CD14-positive monocyte (primary cell): ENCODE results near the gene ICA1L. TPM values are rescaled to one million over a fixed set of nuclear protein-coding genes. Genes with fewer than 3 reads are reported as not detected.

Experiments used
- DNase-seq, 3 donors: peaks; one replicate each; pipeline ENCODE4 v3.0.0-alpha.2; 2011 to 2022
- H2AFZ ChIP-seq: 2 replicates; pipeline ENCODE4 v1.6.0; 2012; ENCODE audit warnings: mild to moderate bottlenecking, low read depth, low read length, inconsistent platforms; ENCODE audit not compliant: insufficient read depth, poor library complexity, severe bottlenecking
- H3K27ac ChIP-seq, 2 donors: 1 replicate in 1 of 2; 2 replicates in 1 of 2; pipeline ENCODE4 v1.5.1; 2012 to 2013; ENCODE audit warnings: low read length in 2 of 2, control low read depth in 1 of 2, inconsistent platforms in 1 of 2, low read depth in 1 of 2, mild to moderate bottlenecking in 1 of 2
- H3K27me3 ChIP-seq, 2 donors: one replicate each; pipeline versions ENCODE4 v1.6.0 to v1.6.1; 2011 to 2013; ENCODE audit warnings: low read length in 2 of 2; ENCODE audit not compliant: control insufficient read depth in 2 of 2, insufficient read depth in 2 of 2
- H3K36me3 ChIP-seq, 2 donors: replicated peaks in 1 of 2; 1 replicate in 1 of 2; 2 replicates in 1 of 2; pipeline versions ENCODE4 v1.5.1 to v1.6.1; 2012 to 2013; ENCODE audit warnings: low read length in 2 of 2, control low read depth in 1 of 2, inconsistent platforms in 1 of 2, mild to moderate bottlenecking in 1 of 2; ENCODE audit not compliant: insufficient read depth in 2 of 2, control insufficient read depth in 1 of 2
- H3K4me1 ChIP-seq, 2 donors: 1 replicate in 1 of 2; 2 replicates in 1 of 2; pipeline versions ENCODE4 v1.5.1 to v1.6.1; 2012 to 2013; ENCODE audit warnings: low read length in 2 of 2, control low read depth in 1 of 2, inconsistent platforms in 1 of 2, mild to moderate bottlenecking in 1 of 2, moderate library complexity in 1 of 2; ENCODE audit not compliant: insufficient read depth in 2 of 2, control insufficient read depth in 1 of 2
- H3K4me2 ChIP-seq: replicated peaks from 2 replicates; pipeline ENCODE3; 2012; ENCODE audit warnings: low read length, moderate library complexity, mild to moderate bottlenecking; ENCODE audit not compliant: poor library complexity, severe bottlenecking; ENCODE audit errors: extremely low read depth
- H3K4me3 ChIP-seq, 3 experiments: fragments of 200-600 bp in 1 of 3; sonication (generic) in 1 of 3; replicated peaks in 1 of 3; 1 replicate in 2 of 3; 2 replicates in 1 of 3; pipeline ENCODE4 v1.5.1; 2011 to 2013; ENCODE audit warnings: low read length in 3 of 3, mild to moderate bottlenecking in 3 of 3, control low read depth in 2 of 3, low read depth in 2 of 3, inconsistent platforms in 1 of 3, moderate library complexity in 1 of 3
- H3K79me2 ChIP-seq: 2 replicates; pipeline ENCODE4 v1.6.0; 2012; ENCODE audit warnings: mild to moderate bottlenecking, control low read depth, inconsistent platforms, low read length, moderate library complexity; ENCODE audit not compliant: insufficient read depth
- H3K9ac ChIP-seq: 2 replicates; pipeline ENCODE4 v1.6.0; 2017; ENCODE audit warnings: low read length, mild to moderate bottlenecking; ENCODE audit not compliant: insufficient read depth, poor library complexity, severe bottlenecking
- H3K9me3 ChIP-seq, 2 donors: replicated peaks in 1 of 2; 1 replicate in 1 of 2; 2 replicates in 1 of 2; pipeline versions ENCODE4 v1.5.1 to v1.6.1; 2012 to 2013; ENCODE audit warnings: low read length in 2 of 2, control low read depth in 1 of 2; ENCODE audit not compliant: control insufficient read depth in 1 of 2, insufficient read depth in 1 of 2
- H4K20me1 ChIP-seq: 2 replicates; pipeline ENCODE4 v1.6.0; 2012; ENCODE audit warnings: mild to moderate bottlenecking, low read length, control low read depth, moderate library complexity; ENCODE audit not compliant: insufficient read depth
- H3K27ac Mint-ChIP-seq, 7 donors: one replicate each; pipeline ENCODE4 v1.8.0; 2020; ENCODE audit warnings: mild to moderate bottlenecking in 7 of 7, mixed read lengths in 7 of 7, moderate library complexity in 6 of 7, inconsistent platforms in 2 of 7
- H3K27me3 Mint-ChIP-seq, 3 donors: one replicate each; pipeline ENCODE4 v1.8.0; 2021 to 2022; ENCODE audit warnings: low read depth in 3 of 3, mild to moderate bottlenecking in 3 of 3, mixed read lengths in 3 of 3, moderate library complexity in 3 of 3, inconsistent platforms in 1 of 3
- H3K36me3 Mint-ChIP-seq, 2 donors: one replicate each; pipeline ENCODE4 v1.8.0; 2020; ENCODE audit warnings: mixed read lengths in 2 of 2, inconsistent platforms in 1 of 2, mild to moderate bottlenecking in 1 of 2
- H3K4me1 Mint-ChIP-seq: one replicate; pipeline ENCODE4 v1.8.0; 2020; ENCODE audit warnings: mild to moderate bottlenecking, mixed read lengths
- H3K4me3 Mint-ChIP-seq, 2 donors: one replicate each; pipeline ENCODE4 v1.8.0; 2020; ENCODE audit warnings: mild to moderate bottlenecking in 2 of 2, mixed read lengths in 2 of 2, moderate library complexity in 1 of 2
- H3K9me3 Mint-ChIP-seq, 7 donors: one replicate each; pipeline ENCODE4 v1.8.0; 2020 to 2022; ENCODE audit warnings: mixed read lengths in 7 of 7, mild to moderate bottlenecking in 6 of 7, moderate library complexity in 6 of 7, inconsistent platforms in 2 of 7
- CTCF ChIP-seq: fragments of 200-600 bp; IDR thresholded peaks from one replicate; pipeline ENCODE4 v1.8.0; 2022; ENCODE audit warnings: antibody characterized with exemption, mild to moderate bottlenecking
- WGBS: methylation state at CpG from one replicate; pipeline ENCODE4 v1.1.5; 2013; ENCODE audit warnings: missing lambda C conversion rate; ENCODE audit not compliant: insufficient coverage; 5-methylcytosine and 5-hydroxymethylcytosine counted together
- intact Hi-C, 2 donors: fragments of 100-400 bp; cut with micrococcal nuclease; formaldehyde crosslinking; loops; one replicate each; pipeline versions ENCODE4 v1.15.0 to v1.15.1; 2023
- polyA plus RNA-seq, 3 donors: library from polyadenylated mRNA; depleted of rRNA in 1 of 3; unstranded in 2 of 3; stranded (reverse) in 1 of 3; fragments of 300-500 nt in 2 of 3; fragments of >200 nt in 1 of 3; fragmentation: Illumina TruSeq in 2 of 3; gene quantifications; 1 replicate in 2 of 3; 2 replicates in 1 of 3; pipeline ENCODE4 v1.2.3, GENCODE V29; 2012 to 2021

Gene ICA1L
- polyA plus RNA-seq, 3 donors = 0.17 to 0.85 (median 0.57) TPM

- Mint-ChIP-seq H3K4me1 (no peaks in the 10 kb centered on the region), H3K27ac (peak overlapping the region in 1 of 7 donors; percentile 28), H3K9me3 (peaks cover 3 to 15% (median 8%) of the 10 kb centered on the region in 7 donors), H3K27me3 (no peaks in the 10 kb centered on the region), H3K36me3 (peaks cover 2 to 11% of the 10 kb centered on the region in 2 donors), H3K4me3 (no peak overlapping the region)
- H3K9me3 ChIP-seq = peaks cover 0 to 3% of the 10 kb centered on the region in 2 donors
- H3K36me3 ChIP-seq = no peaks in the 10 kb centered on the region
- H3K79me2 ChIP-seq = no peaks in the 10 kb centered on the region
- H2AFZ ChIP-seq = no peak overlapping the region
- WGBS = no CpG with 5 or more reads among the region's 1 CpG
- no peaks in the 10 kb centered on the region for H3K4me1 ChIP-seq
- intact Hi-C loops = no loop called here
- no peak for DNase-seq
- no peak overlapping the region for H3K27ac ChIP-seq
- no peak overlapping the region for H3K9ac ChIP-seq
- H3K4me2 ChIP-seq = no peak overlapping the region
- H3K4me3 ChIP-seq = no peak overlapping the region
- no peaks in the 10 kb centered on the region for H3K27me3 ChIP-seq
- no peak for TF ChIP-seq CTCF
- no peaks in the 10 kb centered on the region for H4K20me1 ChIP-seq
These were observed 57.3 kb downstream of the ICA1L start for GRCh38 chr2:202814226-202814625.

GRCh38 chr2:202813387-202813786, 58.2 kb downstream of the ICA1L start:
- Histone ChIP-seq H3K4me2 (no peak overlapping the region), H3K27me3 (no peaks in the 10 kb centered on the region), H2AFZ (no peak overlapping the region), H4K20me1 (no peaks in the 10 kb centered on the region), H3K9me3 (peaks cover 0 to 3% of the 10 kb centered on the region in 2 donors), H3K4me3 (no peak overlapping the region), H3K9ac (no peak overlapping the region), H3K27ac (no peak overlapping the region), H3K4me1 (no peaks in the 10 kb centered on the region), H3K79me2 (no peaks in the 10 kb centered on the region), H3K36me3 (no peaks in the 10 kb centered on the region)
- Mint-ChIP-seq H3K4me1 (no peaks in the 10 kb centered on the region), H3K9me3 (peaks cover 8 to 15% (median 9%) of the 10 kb centered on the region in 7 donors), H3K4me3 (no peak overlapping the region), H3K27me3 (no peaks in the 10 kb centered on the region), H3K36me3 (peaks cover 4 to 11% of the 10 kb centered on the region in 2 donors), H3K27ac (no peak overlapping the region)
- no peak for TF ChIP-seq CTCF
- WGBS = no CpG with 5 or more reads among the region's 3 CpGs
- DNase-seq = no peak
- intact Hi-C loops = no loop called here
